ENCODE data around the gene CFAP68. TPM values are rescaled to one million over a fixed set of nuclear protein-coding genes. Genes with fewer than 3 reads are reported as not detected.
A peak's percentile ranks its signal among the peaks of the same experiment; 100 is the strongest.

CFAP68 gene
- total and polyA plus RNA-seq, 2 of the 13 experiments (the other 11 are each of a cell fraction or from before 2014, with no cell fraction given): 22.2 to 25.6 TPM

DNA sequence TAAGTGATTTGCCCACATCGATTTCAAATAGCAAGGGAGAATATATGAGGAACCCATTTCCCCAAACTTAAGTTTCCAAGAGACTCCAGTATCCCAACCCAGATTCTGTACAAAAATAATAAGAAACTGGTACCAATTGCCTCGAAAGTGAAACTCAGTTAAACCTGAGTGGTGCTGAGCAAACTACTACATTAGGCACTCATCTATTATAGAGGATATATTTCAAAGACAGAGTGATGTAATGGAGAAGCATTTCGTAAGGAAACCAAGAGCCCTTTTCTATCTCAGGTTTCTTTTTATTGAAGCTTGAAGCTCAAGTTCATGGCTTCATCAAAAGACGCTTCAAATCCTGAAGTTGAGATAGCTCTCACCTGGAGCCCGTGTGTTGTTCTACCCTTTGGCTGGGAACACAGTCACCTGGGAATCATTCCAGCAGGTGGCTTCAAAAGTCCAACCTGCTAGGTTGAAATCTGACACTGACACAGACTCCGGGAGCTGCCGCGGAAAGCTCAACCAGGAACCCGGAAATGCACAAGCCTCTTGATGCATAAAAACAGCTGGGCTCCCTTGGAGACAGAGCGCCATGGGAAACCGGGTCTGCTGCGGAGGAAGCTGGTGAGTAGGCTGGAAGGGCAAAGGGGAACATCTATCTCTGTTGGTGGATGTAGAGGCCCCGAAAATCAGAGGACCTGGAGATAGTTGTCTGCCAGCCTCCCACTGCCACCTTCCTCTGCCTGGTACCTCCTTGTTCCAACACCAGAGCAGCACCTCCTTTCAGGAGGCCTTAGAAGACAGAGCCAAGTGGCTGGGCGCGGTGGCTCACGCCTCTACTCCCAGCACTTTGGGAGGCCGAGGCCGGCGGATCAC is 39.3 kb downstream of the CFAP68 start, which contains the start of gene C11orf52 (continued):
- TF ChIP-seq, protein P1, sequence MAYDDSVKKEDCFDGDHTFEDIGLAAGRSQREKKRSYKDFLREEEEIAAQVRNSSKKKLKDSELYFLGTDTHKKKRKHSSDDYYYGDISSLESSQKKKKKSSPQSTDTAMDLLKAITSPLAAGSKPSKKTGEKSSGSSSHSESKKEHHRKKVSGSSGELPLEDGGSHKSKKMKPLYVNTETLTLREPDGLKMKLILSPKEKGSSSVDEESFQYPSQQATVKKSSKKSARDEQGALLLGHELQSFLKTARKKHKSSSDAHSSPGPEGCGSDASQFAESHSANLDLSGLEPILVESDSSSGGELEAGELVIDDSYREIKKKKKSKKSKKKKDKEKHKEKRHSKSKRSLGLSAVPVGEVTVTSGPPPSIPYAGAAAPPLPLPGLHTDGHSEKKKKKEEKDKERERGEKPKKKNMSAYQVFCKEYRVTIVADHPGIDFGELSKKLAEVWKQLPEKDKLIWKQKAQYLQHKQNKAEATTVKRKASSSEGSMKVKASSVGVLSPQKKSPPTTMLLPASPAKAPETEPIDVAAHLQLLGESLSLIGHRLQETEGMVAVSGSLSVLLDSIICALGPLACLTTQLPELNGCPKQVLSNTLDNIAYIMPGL (CRISPR knock-in tag; IDR thresholded peaks at IDR 0.05; ENCODE audit: borderline replicate concordance in 1 of 2, low read depth in 1 of 2): peak; percentile 30 to 55; a peak in 3 of 4 replicates
- TF ChIP-seq ZFP62 (CRISPR knock-in tag; IDR thresholded peaks at IDR 0.05): no peak
- peak; percentile 80; the same call in 1 of the 3 replicates for TF ChIP-seq MXI1 (IDR thresholded peaks at IDR 0.05; ENCODE audit: borderline replicate concordance, low read depth, low read length)
- peak; percentile 51; the same call in 1 of the 2 replicates for TF ChIP-seq ZNF274 (CRISPR knock-in tag; IDR thresholded peaks at IDR 0.05)
- TF ChIP-seq, protein P2, sequence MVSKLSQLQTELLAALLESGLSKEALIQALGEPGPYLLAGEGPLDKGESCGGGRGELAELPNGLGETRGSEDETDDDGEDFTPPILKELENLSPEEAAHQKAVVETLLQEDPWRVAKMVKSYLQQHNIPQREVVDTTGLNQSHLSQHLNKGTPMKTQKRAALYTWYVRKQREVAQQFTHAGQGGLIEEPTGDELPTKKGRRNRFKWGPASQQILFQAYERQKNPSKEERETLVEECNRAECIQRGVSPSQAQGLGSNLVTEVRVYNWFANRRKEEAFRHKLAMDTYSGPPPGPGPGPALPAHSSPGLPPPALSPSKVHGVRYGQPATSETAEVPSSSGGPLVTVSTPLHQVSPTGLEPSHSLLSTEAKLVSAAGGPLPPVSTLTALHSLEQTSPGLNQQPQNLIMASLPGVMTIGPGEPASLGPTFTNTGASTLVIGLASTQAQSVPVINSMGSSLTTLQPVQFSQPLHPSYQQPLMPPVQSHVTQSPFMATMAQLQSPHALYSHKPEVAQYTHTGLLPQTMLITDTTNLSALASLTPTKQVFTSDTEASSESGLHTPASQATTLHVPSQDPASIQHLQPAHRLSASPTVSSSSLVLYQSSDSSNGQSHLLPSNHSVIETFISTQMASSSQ (IDR thresholded peaks at IDR 0.05; ENCODE audit: low read depth): no peak
- TF ChIP-seq, protein P2 (CRISPR knock-in tag; IDR thresholded peaks at IDR 0.05; ENCODE audit: borderline replicate concordance): no peak
- 0 out of 2 replicates have a peak, but pooled peaks have one; percentile 43 for TF ChIP-seq KLF12 (CRISPR knock-in tag; IDR thresholded peaks at IDR 0.05; ENCODE audit: borderline replicate concordance)
- no peak for TF ChIP-seq SOX6 (IDR thresholded peaks at IDR 0.05)
- peak; percentile 34; the same call in 1 of the 2 replicates for TF ChIP-seq SOX6 (CRISPR knock-in tag; IDR thresholded peaks at IDR 0.05)
- TF ChIP-seq KDM1A (CRISPR knock-in tag; IDR thresholded peaks at IDR 0.05): no peak
- no peak for TF ChIP-seq LCORL (IDR thresholded peaks at IDR 0.05)
- TF ChIP-seq LCORL (CRISPR knock-in tag; IDR thresholded peaks at IDR 0.05): peak; percentile 51
- TF ChIP-seq ZSCAN12 (CRISPR knock-in tag; IDR thresholded peaks at IDR 0.05): peak; percentile 35; the same call in 1 of the 2 replicates
- no peak for TF ChIP-seq SETDB1 (CRISPR knock-in tag; IDR thresholded peaks at IDR 0.05; ENCODE audit: borderline replicate concordance)
- TF ChIP-seq, protein P3, sequence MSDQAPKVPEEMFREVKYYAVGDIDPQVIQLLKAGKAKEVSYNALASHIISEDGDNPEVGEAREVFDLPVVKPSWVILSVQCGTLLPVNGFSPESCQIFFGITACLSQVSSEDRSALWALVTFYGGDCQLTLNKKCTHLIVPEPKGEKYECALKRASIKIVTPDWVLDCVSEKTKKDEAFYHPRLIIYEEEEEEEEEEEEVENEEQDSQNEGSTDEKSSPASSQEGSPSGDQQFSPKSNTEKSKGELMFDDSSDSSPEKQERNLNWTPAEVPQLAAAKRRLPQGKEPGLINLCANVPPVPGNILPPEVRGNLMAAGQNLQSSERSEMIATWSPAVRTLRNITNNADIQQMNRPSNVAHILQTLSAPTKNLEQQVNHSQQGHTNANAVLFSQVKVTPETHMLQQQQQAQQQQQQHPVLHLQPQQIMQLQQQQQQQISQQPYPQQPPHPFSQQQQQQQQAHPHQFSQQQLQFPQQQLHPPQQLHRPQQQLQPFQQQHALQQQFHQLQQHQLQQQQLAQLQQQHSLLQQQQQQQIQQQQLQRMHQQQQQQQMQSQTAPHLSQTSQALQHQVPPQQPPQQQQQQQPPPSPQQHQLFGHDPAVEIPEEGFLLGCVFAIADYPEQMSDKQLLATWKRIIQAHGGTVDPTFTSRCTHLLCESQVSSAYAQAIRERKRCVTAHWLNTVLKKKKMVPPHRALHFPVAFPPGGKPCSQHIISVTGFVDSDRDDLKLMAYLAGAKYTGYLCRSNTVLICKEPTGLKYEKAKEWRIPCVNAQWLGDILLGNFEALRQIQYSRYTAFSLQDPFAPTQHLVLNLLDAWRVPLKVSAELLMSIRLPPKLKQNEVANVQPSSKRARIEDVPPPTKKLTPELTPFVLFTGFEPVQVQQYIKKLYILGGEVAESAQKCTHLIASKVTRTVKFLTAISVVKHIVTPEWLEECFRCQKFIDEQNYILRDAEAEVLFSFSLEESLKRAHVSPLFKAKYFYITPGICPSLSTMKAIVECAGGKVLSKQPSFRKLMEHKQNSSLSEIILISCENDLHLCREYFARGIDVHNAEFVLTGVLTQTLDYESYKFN (CRISPR knock-in tag; conservative IDR thresholded peaks at IDR 0.05): peak; percentile 64
- TF ChIP-seq MTA1 (CRISPR knock-in tag; IDR thresholded peaks at IDR 0.05; ENCODE audit: borderline replicate concordance): peak; percentile 41; the same call in 1 of the 2 replicates
- TF ChIP-seq ZNF431 (CRISPR knock-in tag; IDR thresholded peaks at IDR 0.05; ENCODE audit: borderline replicate concordance, low read depth): 0 out of 2 replicates have a peak, but pooled peaks have one; percentile 50
- TF ChIP-seq KDM5B (CRISPR knock-in tag; IDR thresholded peaks at IDR 0.05; ENCODE audit: borderline replicate concordance): peak; percentile 59; the same call in 1 of the 2 replicates
